Omental fat pad (tissue), 4 donors: ENCODE results near the gene RASSF6. TPM values are rescaled to one million over a fixed set of nuclear protein-coding genes. Genes with fewer than 3 reads are reported as not detected.
A peak's percentile ranks its signal among the peaks of the same experiment; 100 is the strongest.

Source experiments
- ATAC-seq: fragments of 150-250 bp; one replicate; pipeline ENCODE4 v1.9.1; 2016; ENCODE audit warnings: mild to moderate bottlenecking, moderate library complexity; ENCODE audit not compliant: low FRiP score
- DNase-seq: peaks from one replicate; pipeline ENCODE4 v3.0.0-alpha.2; 2019; ENCODE audit warnings: low spot score
- CTCF ChIP-seq, 3 donors: fragments of 450-650 bp; IDR thresholded peaks; one replicate each; pipeline ENCODE4 v1.5.1; 2016 to 2017; ENCODE audit warnings: antibody characterized with exemption in 3 of 3, mild to moderate bottlenecking in 3 of 3, moderate library complexity in 2 of 3
- total RNA-seq, 4 donors: library from RNA; depleted of rRNA; stranded (reverse); fragments of >200 nt; gene quantifications; one replicate each; pipeline ENCODE4 v1.1.0, GENCODE V29; 2016

RASSF6 gene
- total RNA-seq, 4 donors from 2014 or later: 0.31 to 0.46 TPM; not detected in 2

- ATAC-seq (peak; percentile 68), DNase-seq (no peak)
- no peak for TF ChIP-seq CTCF (IDR thresholded peaks at IDR 0.05)
Measured at GRCh38 chr4:73589261-73589847, 30.9 kb downstream of the RASSF6 start.

DNA sequence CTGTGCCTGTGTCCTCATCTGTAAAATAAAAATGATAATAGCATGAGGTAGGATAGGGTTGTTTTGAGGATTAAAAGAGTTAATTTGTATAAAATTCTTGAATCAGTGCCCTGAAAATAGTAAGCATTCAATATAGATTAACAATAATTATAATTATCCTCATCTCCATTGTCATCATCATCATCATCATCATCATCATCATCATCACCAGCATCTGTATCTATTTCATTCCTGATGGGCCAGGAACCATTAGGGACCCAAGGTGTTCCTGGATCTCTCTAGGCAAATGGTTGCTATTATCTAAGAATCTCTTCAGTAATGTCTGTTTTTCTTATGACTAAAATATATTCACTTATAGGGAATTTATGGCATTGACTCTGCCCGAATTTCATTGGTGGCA is 31.6 kb downstream of the RASSF6 start:
- no peak for TF ChIP-seq CTCF (IDR thresholded peaks at IDR 0.05)
- no peak for DNase-seq
- no peak for ATAC-seq

GRCh38 chr4:73586666-73587065 is 33.6 kb downstream of the RASSF6 start:
- ATAC-seq: no peak

DNA sequence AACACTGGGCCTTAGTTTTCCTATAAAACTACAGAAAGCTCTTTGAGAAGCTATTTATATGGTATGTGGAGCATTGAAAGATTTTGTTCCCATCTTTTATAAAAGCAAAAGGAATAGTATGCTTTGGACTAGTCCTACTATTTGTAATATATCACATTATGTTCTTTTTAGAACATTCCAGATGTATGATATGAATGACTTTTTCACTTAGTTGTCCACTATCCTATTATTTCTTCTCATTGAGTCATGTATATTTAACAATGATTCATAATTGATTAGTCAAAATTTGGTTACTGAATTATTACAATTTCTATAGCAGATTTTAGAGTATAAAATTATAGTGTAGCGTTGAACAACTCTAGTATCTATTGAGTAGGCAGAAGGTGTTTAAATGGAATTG is 34.2 kb downstream of the RASSF6 start:
- ATAC-seq (no peak), DNase-seq (no peak)

More at GRCh38 chr4:73586666-73587065, 33.6 kb downstream of the RASSF6 start:
- TF ChIP-seq CTCF (IDR thresholded peaks at IDR 0.05): no peak
- DNase-seq: no peak

GRCh38 chr4:73585345-73585744 is 34.9 kb downstream of the RASSF6 start:
- DNase-seq (no peak), ATAC-seq (no peak)
- TF ChIP-seq CTCF (IDR thresholded peaks at IDR 0.05): no peak

More for the DNA sequence above, 34.2 kb downstream of the RASSF6 start:
- TF ChIP-seq CTCF (IDR thresholded peaks at IDR 0.05): no peak

- ATAC-seq (no peak), DNase-seq (no peak)
- no peak for TF ChIP-seq CTCF (IDR thresholded peaks at IDR 0.05)
Measured at GRCh38 chr4:73583666-73584065, 36.6 kb downstream of the RASSF6 start.

GRCh38 chr4:73577371-73577770 is 42.9 kb downstream of the RASSF6 start:
- ATAC-seq: no peak
- TF ChIP-seq CTCF (IDR thresholded peaks at IDR 0.05): no peak
- no peak for DNase-seq
